HepG2 (cell line): ENCODE results near the gene GNG4. TPM values are rescaled to one million over a fixed set of nuclear protein-coding genes. Genes with fewer than 3 reads are reported as not detected.

Experiments
- ATAC-seq: fragments of 200-7000 bp; cut with Tn5 transposase; 3 replicates; pipeline ENCODE4 v1.9.1; 2020; ENCODE audit warnings: mild to moderate bottlenecking, moderate library complexity
- BruUV-seq: library from RNA; stranded (reverse); fragments of 400-500 nt; replicated peaks from 2 replicates; lab custom pipeline; 2021; lab: Mats Ljungman, UMichigan
- CTCF ChIA-PET: fragments of 300-600 bp; formaldehyde crosslinking; extraction: SDS; loops from one replicate; lab custom pipeline; 2021; ENCODE audit warnings: low total read pairs, inconsistent platforms, low intra/inter-chr PET ratio; lab: Yijun Ruan, JAX
- POLR2A ChIA-PET: fragments of 350-600 bp; sonication (Branson Sonifier 250); formaldehyde crosslinking; loops from one replicate; lab custom pipeline; 2020; ENCODE audit warnings: antibody characterized with exemption, inconsistent platforms; lab: Yijun Ruan, JAX
- DNase-seq: peaks from one replicate; pipeline ENCODE4 v3.0.0-alpha.2; 2015; ENCODE audit warnings: low spot score
- FAIRE-seq: peaks from 3 replicates; lab custom pipeline; 2011; peaks lifted over from hg19 to GRCh38; lab: Jason Lieb, UNC
- H2AFZ ChIP-seq: one replicate; pipeline ENCODE4 v1.6.1; 2011; ENCODE audit warnings: low read length, inconsistent platforms
- H3K27ac ChIP-seq: fragments of 300-600 bp; 3 replicates; pipeline ENCODE4 v1.8.0; 2011; ENCODE audit warnings: mixed run types, mild to moderate bottlenecking, mixed read lengths, low read length, inconsistent platforms; ENCODE audit not compliant: insufficient read depth; ENCODE audit errors: extremely low read length
- H3K27me3 ChIP-seq, 2 experiments: fragments of 200-600 bp in 1 of 2; 2 replicates in 1 of 2; 3 replicates in 1 of 2; pipeline versions ENCODE4 v1.6.0 to v1.8.0; 2011; ENCODE audit warnings: low read length in 2 of 2, mild to moderate bottlenecking in 2 of 2, moderate library complexity in 2 of 2, inconsistent platforms in 1 of 2; ENCODE audit not compliant: insufficient read depth in 2 of 2, control insufficient read depth in 1 of 2
- H3K36me3 ChIP-seq, 2 experiments: fragments of 200-600 bp in 1 of 2; replicated peaks in 1 of 2; 2 replicates in 1 of 2; 3 replicates in 1 of 2; pipeline versions ENCODE4 v1.5.1 to v1.8.0; 2011; ENCODE audit warnings: low read length in 2 of 2, inconsistent platforms in 1 of 2; ENCODE audit not compliant: insufficient read depth in 2 of 2, control insufficient read depth in 1 of 2
- H3K4me1 ChIP-seq: 2 replicates; pipeline ENCODE4 v1.5.1; 2012; ENCODE audit warnings: low read length, inconsistent platforms; ENCODE audit not compliant: insufficient read depth
- H3K4me2 ChIP-seq: 2 replicates; pipeline ENCODE4 v1.6.0; 2011; ENCODE audit warnings: low read depth, low read length, inconsistent platforms
- H3K4me3 ChIP-seq, 3 experiments: fragments of 200-600 bp in 1 of 3; sonication (generic), shearing (Covaris generic) in 1 of 3; replicated peaks in 1 of 3; 2 replicates each; pipeline ENCODE4 v1.5.1; 2011 to 2016; ENCODE audit warnings: low read length in 3 of 3, inconsistent platforms in 2 of 3, low read depth in 2 of 3, mild to moderate bottlenecking in 2 of 3, control low read depth in 1 of 3, mixed read lengths in 1 of 3; ENCODE audit not compliant: insufficient read depth in 1 of 3
- H3K79me2 ChIP-seq: one replicate; pipeline ENCODE4 v1.6.1; 2011; ENCODE audit warnings: low read length, inconsistent platforms; ENCODE audit not compliant: insufficient read depth
- H3K9ac ChIP-seq: 2 replicates; pipeline ENCODE4 v1.6.0; 2011; ENCODE audit warnings: mild to moderate bottlenecking, low read depth, low read length, inconsistent platforms; ENCODE audit not compliant: insufficient read depth
- H3K9me3 ChIP-seq: 2 replicates; pipeline ENCODE4 v1.5.1; 2012; ENCODE audit warnings: mild to moderate bottlenecking, low read length
- H4K20me1 ChIP-seq: 2 replicates; pipeline ENCODE4 v1.6.0; 2011; ENCODE audit warnings: inconsistent platforms, mild to moderate bottlenecking, low read length, moderate library complexity; ENCODE audit not compliant: insufficient read depth
- ATF7 ChIP-seq, 2 experiments: fragments of 450-650 bp in 1 of 2; sonication (generic) in 1 of 2; formaldehyde crosslinking in 1 of 2; IDR thresholded peaks; 2 replicates each; pipeline versions ENCODE4 v1.4.0 to v1.6.1; 2016 to 2020; ENCODE audit warnings: antibody characterized with exemption in 1 of 2, mild to moderate bottlenecking in 1 of 2, missing genetic modification reagents in 1 of 2
- ATF7-NPFF ChIP-seq: sonication (generic); formaldehyde crosslinking; IDR thresholded peaks from 2 replicates; pipeline ENCODE4 v1.8.1; 2023; ENCODE audit warnings: mild to moderate bottlenecking, low read depth, missing genetic modification reagents, moderate library complexity
- CEBPB ChIP-seq: IDR thresholded peaks from 2 replicates; pipeline ENCODE4 v1.6.1; 2011; ENCODE audit warnings: low read depth, low read length, improper control_type of control experiment, borderline replicate concordance
- ELF4 ChIP-seq: sonication (generic); formaldehyde crosslinking; IDR thresholded peaks from 2 replicates; pipeline ENCODE4 v1.5.0; 2020; ENCODE audit warnings: missing genetic modification reagents, mild to moderate bottlenecking, moderate library complexity, borderline replicate concordance
- RCOR2 ChIP-seq: IDR thresholded peaks from 2 replicates; pipeline ENCODE4 v1.6.1; 2016; ENCODE audit warnings: missing biosample characterization, missing genetic modification reagents
- RNF219 ChIP-seq: sonication (generic); formaldehyde crosslinking; IDR thresholded peaks from 2 replicates; pipeline ENCODE4 v1.5.0; 2020; ENCODE audit warnings: mild to moderate bottlenecking, missing genetic modification reagents
- SALL2 ChIP-seq: sonication (generic); formaldehyde crosslinking; IDR thresholded peaks from 2 replicates; pipeline ENCODE4 v1.8.1; 2023; ENCODE audit warnings: mild to moderate bottlenecking, missing genetic modification reagents, inconsistent platforms
- TBX2 ChIP-seq: sonication (generic); formaldehyde crosslinking; IDR thresholded peaks from 2 replicates; pipeline ENCODE4 v1.5.0; 2020; ENCODE audit warnings: missing genetic modification reagents, mild to moderate bottlenecking, borderline replicate concordance
- U2AF1 ChIP-seq: fragments of 200-400 bp; formaldehyde crosslinking; optimal IDR thresholded peaks from 2 replicates; pipeline ENCODE3; 2017; ENCODE audit warnings: mild to moderate bottlenecking, low read depth, low read length
- ZBTB2 ChIP-seq: sonication (generic); formaldehyde crosslinking; IDR thresholded peaks from 2 replicates; pipeline ENCODE4 v1.8.0; 2022; ENCODE audit warnings: low read depth, missing genetic modification reagents
- ZMAT5 ChIP-seq: sonication (generic); formaldehyde crosslinking; IDR thresholded peaks from 2 replicates; pipeline ENCODE4 v1.5.0; 2020; ENCODE audit warnings: mild to moderate bottlenecking, low read depth, missing genetic modification reagents, borderline replicate concordance
- ZNF235 ChIP-seq: sonication (generic); formaldehyde crosslinking; IDR thresholded peaks from 2 replicates; pipeline ENCODE4 v1.8.1; 2023; ENCODE audit warnings: mild to moderate bottlenecking, missing genetic modification reagents, borderline replicate concordance
- ZNF558 ChIP-seq: sonication (generic); formaldehyde crosslinking; IDR thresholded peaks from 2 replicates; pipeline ENCODE4 v1.9.0; 2022; ENCODE audit warnings: mild to moderate bottlenecking, missing genetic modification reagents, borderline replicate concordance
- ZNF713 ChIP-seq: sonication (generic); formaldehyde crosslinking; IDR thresholded peaks from 2 replicates; pipeline ENCODE4 v1.4.0; 2020; ENCODE audit warnings: mild to moderate bottlenecking, missing genetic modification reagents
- ZNF776 ChIP-seq: sonication (generic); formaldehyde crosslinking; IDR thresholded peaks from 2 replicates; pipeline ENCODE4 v1.4.0; 2020; ENCODE audit warnings: mild to moderate bottlenecking, missing genetic modification reagents
- WGBS: methylation state at CpG from one replicate; pipeline ENCODE4 v1.1.6; 2017; ENCODE audit warnings: low lambda C conversion rate; 5-methylcytosine and 5-hydroxymethylcytosine counted together
- in situ Hi-C: cut with HindIII; loops from 2 replicates; pipeline ENCODE4 v1.10.0; 2017; ENCODE audit warnings: low pct_unique_long_range_greater_than_20kb; ENCODE audit not compliant: extremely low pct_ligation_motif_present
- intact Hi-C: fragments of 100-400 bp; cut with micrococcal nuclease; formaldehyde crosslinking; loops from one replicate; pipeline ENCODE4 v1.10.0; 2022; ENCODE audit not compliant: unreplicated experiment
- polyA plus RNA-seq, 8 experiments: library from polyadenylated mRNA; depleted of rRNA in 3 of 8; stranded (reverse) in 7 of 8; unstranded in 1 of 8; fragments of >200 nt; fragmentation: Illumina TruSeq in 4 of 8; extraction: Trizol in 4 of 8; gene quantifications; 2 replicates each; pipeline versions ENCODE4 v1.2.1 to v1.2.3, GENCODE V29; 2011 to 2016; ENCODE audit warnings: low read depth in 4 of 8, missing spikeins in 1 of 8, mixed read lengths in 1 of 8; ENCODE audit not compliant: insufficient read depth in 1 of 8
- total RNA-seq, 5 experiments: library from RNA; depleted of rRNA; stranded (reverse); fragments of >200 nt; fragmentation: Illumina TruSeq; extraction: Trizol; gene quantifications; 2 replicates each; pipeline ENCODE4 v1.2.3, GENCODE V29; 2016; ENCODE audit warnings: low read depth in 1 of 5

GNG4 gene
- total and polyA plus RNA-seq, 2 of the 13 experiments (the other 11 are each of a cell fraction or from before 2014, with no cell fraction given) = 27.1 to 69.5 TPM

GRCh38 chr1:235689356-235689755 is 39.8 kb upstream of the GNG4 start (continued):
- no peak for TF ChIP-seq ZNF558
- no peak for TF ChIP-seq ZNF776
- TF ChIP-seq RNF219 (CRISPR knock-in tag) = no peak
- TF ChIP-seq ZNF235 = no peak

GRCh38 chr1:235688096-235688495 is 38.5 kb upstream of the GNG4 start:
- H3K79me2 ChIP-seq = no peaks in the 10 kb centered on the region
- intact Hi-C loops = no loop called here
- ChIA-PET POLR2A (interaction anchor here (0.6 kb wide), 1 partner anchor 29 kb away, joined by 5 read pairs; no protein-coding TSS in a partner anchor), CTCF (no interaction called here)
- no peaks in the 10 kb centered on the region for H4K20me1 ChIP-seq
- 78% methylated on average over 3 of the region's 3 CpGs for WGBS
- H3K4me2 ChIP-seq = no peak overlapping the region
- no peak overlapping the region for H3K9ac ChIP-seq
- FAIRE-seq = no peak
- no TSS peak for BruUV-seq
- no peak for TF ChIP-seq U2AF1
- no peak for TF ChIP-seq ATF7-NPFF (CRISPR knock-in tag)
- peak; percentile 53; the same call in 1 of the 2 replicates for TF ChIP-seq ATF7 (IDR thresholded peaks at IDR 0.05)
- no peak for TF ChIP-seq ATF7 (CRISPR knock-in tag; IDR thresholded peaks at IDR 0.05)
- TF ChIP-seq ZNF713 (CRISPR knock-in tag) = no peak
- no peak for TF ChIP-seq TBX2
- no peak for TF ChIP-seq ELF4
- no peak for TF ChIP-seq ZBTB2
- TF ChIP-seq CEBPB = peak; percentile 19; the same call in 1 of the 2 replicates
- TF ChIP-seq RCOR2 (CRISPR knock-in tag) = no peak
- TF ChIP-seq SALL2 (CRISPR knock-in tag) = no peak
- TF ChIP-seq ZMAT5 = no peak
- in situ Hi-C loops = no loop called here
- ATAC-seq = no peak
- H3K27ac ChIP-seq = no peak overlapping the region
- H3K4me1 ChIP-seq = no peaks in the 10 kb centered on the region
- H2AFZ ChIP-seq = no peak overlapping the region
- DNase-seq = no peak
- H3K9me3 ChIP-seq = no peaks in the 10 kb centered on the region
- H3K4me3 ChIP-seq = no peak overlapping the region
- no peaks in the 10 kb centered on the region for H3K36me3 ChIP-seq
- no peaks in the 10 kb centered on the region for H3K27me3 ChIP-seq
